H9 (cell line): Measurements from ENCODE around the gene UMPS. TPM values are rescaled to one million over a fixed set of nuclear protein-coding genes. Genes with fewer than 3 reads are reported as not detected.

Source experiments
- DNase-seq: peaks from one replicate; pipeline ENCODE4 v3.0.0-alpha.2; 2017
- H2AFZ ChIP-seq: one replicate; pipeline ENCODE4 v1.6.1; 2013; ENCODE audit warnings: mild to moderate bottlenecking, low read length, control low read depth, moderate library complexity
- H2AK5ac ChIP-seq: 2 replicates; pipeline ENCODE4 v1.6.1; 2013; ENCODE audit warnings: low read length, control low read depth, mixed read lengths; ENCODE audit not compliant: insufficient read length
- H2BK120ac ChIP-seq: one replicate; pipeline ENCODE4 v1.6.1; 2013; ENCODE audit warnings: low read depth, mild to moderate bottlenecking, low read length, control low read depth, inconsistent platforms; ENCODE audit not compliant: poor library complexity, severe bottlenecking
- H2BK12ac ChIP-seq: 2 replicates; pipeline ENCODE4 v1.6.1; 2013; ENCODE audit warnings: low read length, control low read depth, mixed read lengths, low read depth; ENCODE audit not compliant: insufficient read length
- H2BK15ac ChIP-seq: 2 replicates; pipeline ENCODE4 v1.6.1; 2013; ENCODE audit warnings: low read depth, low read length, control low read depth
- H2BK20ac ChIP-seq: one replicate; pipeline ENCODE4 v1.6.1; 2013; ENCODE audit warnings: low read depth, mild to moderate bottlenecking, low read length, control low read depth, inconsistent platforms; ENCODE audit not compliant: poor library complexity, severe bottlenecking
- H2BK5ac ChIP-seq: 2 replicates; pipeline ENCODE4 v1.6.1; 2013; ENCODE audit warnings: low read length, control low read depth, mixed read lengths; ENCODE audit not compliant: insufficient read length
- H3K14ac ChIP-seq: 2 replicates; pipeline ENCODE4 v1.6.1; 2013; ENCODE audit warnings: low read length, control low read depth; ENCODE audit not compliant: insufficient read depth
- H3K18ac ChIP-seq: 2 replicates; pipeline ENCODE4 v1.6.1; 2013; ENCODE audit warnings: low read depth, mild to moderate bottlenecking, mixed read lengths, low read length, control low read depth; ENCODE audit not compliant: insufficient read length
- H3K23ac ChIP-seq: 2 replicates; pipeline ENCODE4 v1.6.1; 2013; ENCODE audit warnings: low read length, control low read depth, mixed read lengths, low read depth; ENCODE audit not compliant: insufficient read length
- H3K23me2 ChIP-seq: 2 replicates; pipeline ENCODE4 v1.6.1; 2013; ENCODE audit warnings: low read depth, mild to moderate bottlenecking, mixed read lengths, low read length, control low read depth; ENCODE audit not compliant: insufficient read length, poor library complexity, severe bottlenecking
- H3K27ac ChIP-seq: 2 replicates; pipeline ENCODE4 v1.5.1; 2013; ENCODE audit warnings: low read length, control low read depth, mixed read lengths, low read depth; ENCODE audit not compliant: insufficient read length
- H3K27me3 ChIP-seq: 2 replicates; pipeline ENCODE4 v1.6.1; 2013; ENCODE audit warnings: low read length, control low read depth, inconsistent platforms; ENCODE audit not compliant: insufficient read depth
- H3K4ac ChIP-seq: 2 replicates; pipeline ENCODE4 v1.6.1; 2013; ENCODE audit warnings: low read depth, mild to moderate bottlenecking, control low read depth, inconsistent platforms, low read length, moderate library complexity
- H3K4me1 ChIP-seq: 2 replicates; pipeline ENCODE4 v1.6.1; 2013; ENCODE audit warnings: low read length, control low read depth, inconsistent platforms; ENCODE audit not compliant: insufficient read depth
- H3K4me2 ChIP-seq: 2 replicates; pipeline ENCODE4 v1.6.1; 2013; ENCODE audit warnings: low read length, control low read depth, mixed read lengths; ENCODE audit not compliant: insufficient read length, insufficient read depth
- H3K56ac ChIP-seq: 2 replicates; pipeline ENCODE4 v1.6.1; 2013; ENCODE audit warnings: low read depth, mild to moderate bottlenecking, mixed read lengths, low read length, control low read depth; ENCODE audit not compliant: insufficient read length
- H3K79me1 ChIP-seq: 2 replicates; pipeline ENCODE4 v1.6.1; 2013; ENCODE audit warnings: low read depth, mild to moderate bottlenecking, moderate library complexity, low read length, control low read depth, inconsistent platforms; ENCODE audit not compliant: insufficient read depth, poor library complexity, severe bottlenecking
- H3K79me2 ChIP-seq: 2 replicates; pipeline ENCODE4 v1.6.1; 2013; ENCODE audit warnings: low read length, control low read depth, inconsistent platforms; ENCODE audit not compliant: insufficient read depth
- H3K9ac ChIP-seq: 2 replicates; pipeline ENCODE4 v1.6.1; 2013; ENCODE audit warnings: low read length, control low read depth, mixed read lengths; ENCODE audit not compliant: insufficient read length; ENCODE audit errors: extremely low read depth
- H3K9me3 ChIP-seq: one replicate; pipeline ENCODE4 v1.6.1; 2013; ENCODE audit warnings: low read depth, low read length, inconsistent platforms; ENCODE audit not compliant: control insufficient read depth
- H3T11ph ChIP-seq: one replicate; pipeline ENCODE4 v1.6.1; 2013; ENCODE audit warnings: mild to moderate bottlenecking, low read length, control low read depth, inconsistent platforms
- H4K20me1 ChIP-seq: one replicate; pipeline ENCODE4 v1.6.1; 2013; ENCODE audit not compliant: control insufficient read depth, insufficient read length, insufficient read depth
- H4K5ac ChIP-seq: 2 replicates; pipeline ENCODE4 v1.6.1; 2013; ENCODE audit warnings: low read depth, mild to moderate bottlenecking, mixed read lengths, low read length, control low read depth; ENCODE audit not compliant: insufficient read length
- H4K8ac ChIP-seq: replicated peaks from 2 replicates; pipeline ENCODE4 v1.6.1; 2013; ENCODE audit warnings: low read length, control low read depth, mixed read lengths, low read depth; ENCODE audit not compliant: insufficient read length
- H4K91ac ChIP-seq: 2 replicates; pipeline ENCODE4 v1.6.1; 2013; ENCODE audit warnings: low read depth, mild to moderate bottlenecking, moderate library complexity, mixed read lengths, low read length, control low read depth; ENCODE audit not compliant: insufficient read length
- H3K27ac Mint-ChIP-seq, 3 experiments: 2 replicates in 2 of 3; 3 replicates in 1 of 3; pipeline ENCODE4 v1.8.0; 2020 to 2021; ENCODE audit warnings: mixed read lengths in 3 of 3, mild to moderate bottlenecking in 1 of 3, moderate library complexity in 1 of 3
- H3K27me3 Mint-ChIP-seq: 2 replicates; pipeline ENCODE4 v1.8.0; 2021; ENCODE audit warnings: low read depth, mild to moderate bottlenecking, moderate library complexity, mixed read lengths
- H3K36me3 Mint-ChIP-seq, 3 experiments: 2 replicates in 2 of 3; 3 replicates in 1 of 3; pipeline ENCODE4 v1.8.0; 2020 to 2021; ENCODE audit warnings: low read depth in 3 of 3, mixed read lengths in 3 of 3; ENCODE audit not compliant: insufficient read depth in 1 of 3
- H3K4me1 Mint-ChIP-seq, 2 experiments: 2 replicates each; pipeline ENCODE4 v1.8.0; 2020; ENCODE audit warnings: mixed read lengths in 2 of 2
- H3K4me3 Mint-ChIP-seq, 2 experiments: 2 replicates in 1 of 2; 3 replicates in 1 of 2; pipeline ENCODE4 v1.8.0; 2020 to 2021; ENCODE audit warnings: mild to moderate bottlenecking in 2 of 2, mixed read lengths in 2 of 2, moderate library complexity in 1 of 2
- H3K9me3 Mint-ChIP-seq, 2 experiments: 2 replicates in 1 of 2; 3 replicates in 1 of 2; pipeline ENCODE4 v1.8.0; 2020; ENCODE audit warnings: mild to moderate bottlenecking in 2 of 2, mixed read lengths in 2 of 2, moderate library complexity in 1 of 2
- WGBS: extraction: QIAGEN DNeasy Blood & Tissue Kit; methylation state at CpG from one replicate; pipeline ENCODE4 v1.1.7; 2013; ENCODE audit warnings: missing lambda C conversion rate, low lambda C conversion rate, mixed read lengths; ENCODE audit not compliant: insufficient read length; ENCODE audit errors: extremely low coverage; 5-methylcytosine and 5-hydroxymethylcytosine counted together
- total RNA-seq: library from RNA; stranded (reverse); gene quantifications from 2 replicates; pipeline ENCODE4 v1.2.1, GENCODE V29; 2021
- TF ChIP-seq, protein P1 (sequence below): fragments of 200-600 bp; sonication (generic); conservative IDR thresholded peaks from 3 replicates; pipeline ENCODE4 v1.8.0; 2021; ENCODE audit warnings: antibody characterized with exemption, mild to moderate bottlenecking

Gene UMPS
- total RNA-seq, 1 experiment from 2014 or later, result 65.4 TPM

DNA sequence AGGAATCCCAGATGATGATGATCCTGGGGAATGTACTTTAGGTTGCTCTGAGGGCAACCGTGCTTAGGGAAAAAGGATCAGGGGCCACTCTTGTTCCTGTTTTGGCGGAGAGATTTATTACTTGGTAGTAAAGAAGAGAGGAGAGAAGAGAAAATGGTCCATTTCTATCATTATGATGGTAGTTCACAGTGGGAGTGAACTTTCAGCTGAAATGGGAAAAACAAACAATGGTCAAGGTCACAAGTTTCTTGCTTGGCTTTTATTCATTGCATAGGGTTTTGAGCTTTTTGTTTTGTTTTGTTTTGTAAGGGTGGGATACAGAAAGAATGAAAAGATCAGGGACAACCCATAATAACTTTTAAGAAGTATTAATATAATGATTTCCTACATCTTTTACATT lies 7.7 kb upstream of the UMPS start:
- H3K4me1 Mint-ChIP-seq, result no peaks in the 10 kb centered on the region
- Histone ChIP-seq H4K20me1 (no peaks in the 10 kb centered on the region), H3K18ac (no peak overlapping the region), H3K27me3 (no peaks in the 10 kb centered on the region), H3K27ac (no peak overlapping the region), H2BK5ac (no peak overlapping the region), H3K4me1 (no peaks in the 10 kb centered on the region), H3T11ph (no peak overlapping the region), H3K79me1 (no peaks in the 10 kb centered on the region), H3K56ac (no peak overlapping the region), H3K4ac (no peak overlapping the region), H3K14ac (no peak overlapping the region), H4K8ac (no peak overlapping the region), H4K91ac (no peak overlapping the region), H4K5ac (no peak overlapping the region), H3K4me2 (no peak overlapping the region), H2BK120ac (no peak overlapping the region), H2AK5ac (no peak overlapping the region), H3K79me2 (no peaks in the 10 kb centered on the region), H3K9me3 (no peaks in the 10 kb centered on the region), H3K9ac (no peak overlapping the region), H2BK12ac (no peak overlapping the region), H2BK15ac (no peak overlapping the region), H3K23ac (no peak overlapping the region), H3K23me2 (no peaks in the 10 kb centered on the region), H2BK20ac (no peak overlapping the region), H2AFZ (no peak overlapping the region)
- no peaks in the 10 kb centered on the region for H3K9me3 Mint-ChIP-seq
- TF ChIP-seq, protein P1, sequence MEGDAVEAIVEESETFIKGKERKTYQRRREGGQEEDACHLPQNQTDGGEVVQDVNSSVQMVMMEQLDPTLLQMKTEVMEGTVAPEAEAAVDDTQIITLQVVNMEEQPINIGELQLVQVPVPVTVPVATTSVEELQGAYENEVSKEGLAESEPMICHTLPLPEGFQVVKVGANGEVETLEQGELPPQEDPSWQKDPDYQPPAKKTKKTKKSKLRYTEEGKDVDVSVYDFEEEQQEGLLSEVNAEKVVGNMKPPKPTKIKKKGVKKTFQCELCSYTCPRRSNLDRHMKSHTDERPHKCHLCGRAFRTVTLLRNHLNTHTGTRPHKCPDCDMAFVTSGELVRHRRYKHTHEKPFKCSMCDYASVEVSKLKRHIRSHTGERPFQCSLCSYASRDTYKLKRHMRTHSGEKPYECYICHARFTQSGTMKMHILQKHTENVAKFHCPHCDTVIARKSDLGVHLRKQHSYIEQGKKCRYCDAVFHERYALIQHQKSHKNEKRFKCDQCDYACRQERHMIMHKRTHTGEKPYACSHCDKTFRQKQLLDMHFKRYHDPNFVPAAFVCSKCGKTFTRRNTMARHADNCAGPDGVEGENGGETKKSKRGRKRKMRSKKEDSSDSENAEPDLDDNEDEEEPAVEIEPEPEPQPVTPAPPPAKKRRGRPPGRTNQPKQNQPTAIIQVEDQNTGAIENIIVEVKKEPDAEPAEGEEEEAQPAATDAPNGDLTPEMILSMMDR, result no peak
- no peak for DNase-seq
- no peak overlapping the region; a peak in 1 of 7 replicates for H3K27ac Mint-ChIP-seq
- no peaks in the 10 kb centered on the region for H3K36me3 Mint-ChIP-seq
- no peak overlapping the region for H3K4me3 Mint-ChIP-seq
- peaks cover 38% of the 10 kb centered on the region for H3K27me3 Mint-ChIP-seq
- WGBS, result no CpG with 5 or more reads among the region's 2 CpGs
